ENCODE measurements around the gene MASP2. TPM values are rescaled to one million over a fixed set of nuclear protein-coding genes. Genes with fewer than 3 reads are reported as not detected.

The MASP2 gene
- polyA plus RNA-seq, 1 of the 3 experiments (the other 2 are of a cell fraction): not detected

DNA sequence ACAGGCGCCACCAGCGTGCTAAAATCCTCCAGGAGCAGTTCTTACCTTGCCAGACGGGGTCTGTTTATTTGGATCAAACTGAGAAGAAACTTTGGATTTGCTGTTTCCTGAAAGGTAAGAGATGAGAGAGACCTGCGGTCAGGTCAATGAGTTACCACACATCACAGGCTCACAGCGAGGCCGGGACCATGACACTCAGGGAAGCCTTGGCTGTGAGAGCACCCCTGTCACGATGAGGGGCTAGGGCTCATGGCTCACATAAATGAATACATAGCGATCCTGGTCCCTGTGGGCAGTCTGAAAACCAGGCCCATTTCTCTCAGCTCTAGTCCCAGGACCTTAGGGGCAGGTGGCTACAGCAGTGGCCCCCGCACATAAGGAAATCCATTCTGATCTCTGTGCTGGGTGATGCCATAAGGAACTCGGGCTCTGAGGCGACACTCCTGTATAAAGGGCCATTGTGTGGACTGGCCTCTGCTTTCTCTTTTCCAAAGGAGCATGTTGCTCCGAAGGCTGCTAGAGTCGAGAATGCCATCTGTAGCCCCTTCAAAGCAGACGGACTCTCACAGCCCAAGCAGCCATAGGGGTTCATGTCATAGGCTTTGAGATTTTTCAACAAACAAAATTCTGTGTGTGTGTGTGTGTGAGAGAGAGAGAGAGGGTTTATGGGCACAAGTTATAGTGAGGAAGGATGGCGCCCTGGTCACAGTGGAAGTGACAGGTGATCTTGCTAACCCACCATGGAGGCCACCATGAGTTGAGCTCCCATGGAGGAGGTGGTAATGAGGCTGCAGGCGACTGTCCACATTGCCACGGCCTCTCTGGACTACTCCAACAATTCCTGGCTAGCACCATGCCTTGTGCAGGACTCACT is 21.8 kb upstream of the MASP2 start:
- H3K36me3 ChIP-seq (replicated peaks in 1 of 2; ENCODE audit: control insufficient read depth in 1 of 2, insufficient read depth in 2 of 2, low read length in 1 of 2): peaks cover 45 to 60% of the 10 kb centered on the region in 2 experiments
- no peaks in the 10 kb centered on the region for H4K20me1 ChIP-seq (ENCODE audit: insufficient read depth)
- H3K79me2 ChIP-seq (ENCODE audit: insufficient read depth): no peaks in the 10 kb centered on the region
- 97% methylated on average over 12 of the region's 17 CpGs for WGBS (ENCODE audit: low lambda C conversion rate)
- H3K9me3 ChIP-seq: no peaks in the 10 kb centered on the region
- no peaks in the 10 kb centered on the region for H3K4me1 ChIP-seq (ENCODE audit: control insufficient read depth in 1 of 2, insufficient read depth in 2 of 2, low read depth in 1 of 2, low read length in 1 of 2)
- peaks cover 4% of the 10 kb centered on the region for H3F3A ChIP-seq (replicated peaks; ENCODE audit: insufficient read depth)
- H2AFZ ChIP-seq (ENCODE audit: low read depth): no peak overlapping the region
- no peak for DNase-seq
- no peaks in the 10 kb centered on the region for H3K27me3 ChIP-seq (ENCODE audit: insufficient read depth)
- no peaks in the 10 kb centered on the region for H3K9me2 ChIP-seq
- ChIA-PET POLR2A (no interaction called here), CTCF (interaction anchor here (1.1 to 3.4 kb wide), 2 partner anchors 31 to 152 kb away, joined by 3 to 17 read pairs; no protein-coding TSS in a partner anchor)
- TF ChIP-seq RXRA (IDR thresholded peaks at IDR 0.05; ENCODE audit: borderline replicate concordance, low read depth): no peak
- TF ChIP-seq, protein P1, sequence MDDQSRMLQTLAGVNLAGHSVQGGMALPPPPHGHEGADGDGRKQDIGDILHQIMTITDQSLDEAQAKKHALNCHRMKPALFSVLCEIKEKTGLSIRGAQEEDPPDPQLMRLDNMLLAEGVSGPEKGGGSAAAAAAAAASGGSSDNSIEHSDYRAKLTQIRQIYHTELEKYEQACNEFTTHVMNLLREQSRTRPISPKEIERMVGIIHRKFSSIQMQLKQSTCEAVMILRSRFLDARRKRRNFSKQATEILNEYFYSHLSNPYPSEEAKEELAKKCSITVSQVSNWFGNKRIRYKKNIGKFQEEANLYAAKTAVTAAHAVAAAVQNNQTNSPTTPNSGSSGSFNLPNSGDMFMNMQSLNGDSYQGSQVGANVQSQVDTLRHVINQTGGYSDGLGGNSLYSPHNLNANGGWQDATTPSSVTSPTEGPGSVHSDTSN (IDR thresholded peaks at IDR 0.05): no peak
- no peak for TF ChIP-seq FOXJ3 (CRISPR knock-in tag; IDR thresholded peaks at IDR 0.05)
- TF ChIP-seq YY1 (IDR thresholded peaks at IDR 0.05; ENCODE audit: low read depth): no peak
- no peak for TF ChIP-seq EP300 (IDR thresholded peaks at IDR 0.05; ENCODE audit: borderline replicate concordance in 1 of 2, low read depth in 1 of 2, low read length in 1 of 2)
- TF ChIP-seq TAF1 (IDR thresholded peaks at IDR 0.05; ENCODE audit: borderline replicate concordance, low read depth, low read length): no peak
- TF ChIP-seq RAD21 (IDR thresholded peaks at IDR 0.05; ENCODE audit: low read length): no peak
- TF ChIP-seq RCOR1 (IDR thresholded peaks at IDR 0.05; ENCODE audit: low read length): no peak
- no peak for TF ChIP-seq ELF1 (IDR thresholded peaks at IDR 0.05)
- TF ChIP-seq, protein P2, sequence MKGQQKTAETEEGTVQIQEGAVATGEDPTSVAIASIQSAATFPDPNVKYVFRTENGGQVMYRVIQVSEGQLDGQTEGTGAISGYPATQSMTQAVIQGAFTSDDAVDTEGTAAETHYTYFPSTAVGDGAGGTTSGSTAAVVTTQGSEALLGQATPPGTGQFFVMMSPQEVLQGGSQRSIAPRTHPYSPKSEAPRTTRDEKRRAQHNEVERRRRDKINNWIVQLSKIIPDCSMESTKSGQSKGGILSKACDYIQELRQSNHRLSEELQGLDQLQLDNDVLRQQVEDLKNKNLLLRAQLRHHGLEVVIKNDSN (IDR thresholded peaks at IDR 0.05; ENCODE audit: borderline replicate concordance, low read depth): no peak
- TF ChIP-seq, protein P3, sequence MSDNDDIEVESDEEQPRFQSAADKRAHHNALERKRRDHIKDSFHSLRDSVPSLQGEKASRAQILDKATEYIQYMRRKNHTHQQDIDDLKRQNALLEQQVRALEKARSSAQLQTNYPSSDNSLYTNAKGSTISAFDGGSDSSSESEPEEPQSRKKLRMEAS (IDR thresholded peaks at IDR 0.05; ENCODE audit: low read depth): no peak
- no peak for TF ChIP-seq EZH2phosphoT487 (IDR thresholded peaks at IDR 0.05; ENCODE audit: borderline replicate concordance, low read depth)
- no peak for TF ChIP-seq TEAD4 (IDR thresholded peaks at IDR 0.05; ENCODE audit: borderline replicate concordance, insufficient read depth)
- no peak for TF ChIP-seq NFIC (IDR thresholded peaks at IDR 0.05; ENCODE audit: borderline replicate concordance)
- H3K4me2 ChIP-seq: no peak overlapping the region
- no peak overlapping the region for H3K27ac ChIP-seq (ENCODE audit: low read depth in 2 of 2, low read length in 1 of 2)
- H3K4me3 ChIP-seq (ENCODE audit: low read depth in 2 of 2, low read length in 1 of 2): no peak overlapping the region
- H3K9ac ChIP-seq: no peak overlapping the region

All from SK-N-SH (cell line).